HL-60 (cell line): Measurements from ENCODE around the gene RMND5A.

Source experiments
- CTCF ChIP-seq: IDR thresholded peaks from one replicate; pipeline ENCODE4 v1.5.1; 2011; ENCODE audit warnings: low read length, control low read depth, inconsistent platforms; ENCODE audit not compliant: insufficient read depth
- GABPA ChIP-seq: IDR thresholded peaks from 2 replicates; pipeline ENCODE4 v1.6.1; 2012; ENCODE audit warnings: low read depth

- TF ChIP-seq CTCF (no peak), GABPA (no peak)
Measured at GRCh38 chr2:86809481-86810121, 89.5 kb downstream of the RMND5A start.
